ENCODE results near the gene JAK1. TPM values are rescaled to one million over a fixed set of nuclear protein-coding genes. Genes with fewer than 3 reads are reported as not detected.

JAK1 gene
- total RNA-seq, 2 donors from 2014 or later: 113 to 115 TPM

- ATAC-seq (ENCODE audit: insufficient number of reproducible peaks, low FRiP score, low read depth): no peak
Measured at GRCh38 chr1:64843675-64844074, 122.7 kb downstream of the JAK1 start.

GRCh38 chr1:64842224-64842623, 124.1 kb downstream of the JAK1 start:
- Histone ChIP-seq H3K4me3 (no peak overlapping the region), H3K36me3 (peaks cover 52% of the 10 kb centered on the region), H3K9me3 (no peaks in the 10 kb centered on the region), H3K27me3 (replicated peaks; ENCODE audit: insufficient read depth) (no peaks in the 10 kb centered on the region), H3K4me1 (ENCODE audit: control insufficient read depth in 1 of 2, low read depth in 2 of 2) (peaks cover 14 to 16% of the 10 kb centered on the region in 2 donors), H3K27ac (no peak overlapping the region)
- no peak for TF ChIP-seq CTCF (IDR thresholded peaks at IDR 0.05)
- no peak for ATAC-seq (ENCODE audit: insufficient number of reproducible peaks, low FRiP score, low read depth)
- DNase-seq (ENCODE audit: low spot score): no peak

More at GRCh38 chr1:64843675-64844074, 122.7 kb downstream of the JAK1 start:
- Histone ChIP-seq H3K27me3 (replicated peaks; ENCODE audit: insufficient read depth) (no peaks in the 10 kb centered on the region), H3K27ac (no peak overlapping the region), H3K36me3 (peaks cover 60% of the 10 kb centered on the region), H3K9me3 (no peaks in the 10 kb centered on the region), H3K4me1 (ENCODE audit: control insufficient read depth in 1 of 2, low read depth in 2 of 2) (peaks cover 14 to 16% of the 10 kb centered on the region in 2 donors), H3K4me3 (no peak overlapping the region)
- no peak for DNase-seq (ENCODE audit: low spot score)
- TF ChIP-seq CTCF (IDR thresholded peaks at IDR 0.05): no peak

DNA sequence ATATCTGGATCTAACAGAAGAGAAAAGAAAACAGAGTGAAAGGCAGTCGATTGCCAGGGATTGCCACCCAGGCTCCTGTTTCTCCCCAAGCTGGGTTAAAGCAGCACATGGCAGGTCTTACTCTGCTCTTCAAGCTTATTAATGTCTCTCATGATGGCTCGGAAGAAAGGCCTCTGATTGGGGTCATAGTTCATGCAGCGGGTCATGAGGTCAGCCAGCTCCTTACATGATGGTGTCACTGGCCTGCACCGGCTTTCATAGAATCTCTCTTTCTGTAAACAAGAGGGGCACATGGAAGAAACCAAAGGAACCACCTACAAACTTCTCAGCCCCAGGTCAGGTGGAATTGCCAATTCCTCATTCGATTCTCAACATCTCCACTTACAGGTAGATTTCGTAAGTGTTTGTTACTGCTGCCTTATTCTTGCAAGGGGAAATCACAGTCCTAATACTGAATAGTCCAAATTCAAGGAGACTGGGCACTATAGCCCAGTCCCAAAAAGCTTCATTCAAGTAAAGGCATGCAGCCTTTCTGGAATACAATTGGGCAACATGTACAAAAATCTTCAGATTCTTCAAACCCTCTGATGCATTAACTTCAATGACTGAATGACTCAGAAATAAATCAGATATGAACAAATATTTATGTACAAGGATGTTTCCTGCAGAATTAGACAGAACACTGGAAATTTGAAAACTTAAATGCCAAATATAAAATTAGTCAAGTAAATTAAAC, 124.9 kb downstream of the JAK1 start:
- DNase-seq (ENCODE audit: low spot score) (no peak), ATAC-seq (ENCODE audit: insufficient number of reproducible peaks, low FRiP score, low read depth) (no peak)
- peaks cover 14 to 16% of the 10 kb centered on the region in 2 donors for H3K4me1 ChIP-seq (ENCODE audit: control insufficient read depth in 1 of 2, low read depth in 2 of 2)
- H3K36me3 ChIP-seq: peaks cover 50% of the 10 kb centered on the region
- no peaks in the 10 kb centered on the region for H3K9me3 ChIP-seq
- no peaks in the 10 kb centered on the region for H3K27me3 ChIP-seq (replicated peaks; ENCODE audit: insufficient read depth)
- no peak for TF ChIP-seq CTCF (IDR thresholded peaks at IDR 0.05)
- H3K27ac ChIP-seq: no peak overlapping the region
- H3K4me3 ChIP-seq: no peak overlapping the region

DNA sequence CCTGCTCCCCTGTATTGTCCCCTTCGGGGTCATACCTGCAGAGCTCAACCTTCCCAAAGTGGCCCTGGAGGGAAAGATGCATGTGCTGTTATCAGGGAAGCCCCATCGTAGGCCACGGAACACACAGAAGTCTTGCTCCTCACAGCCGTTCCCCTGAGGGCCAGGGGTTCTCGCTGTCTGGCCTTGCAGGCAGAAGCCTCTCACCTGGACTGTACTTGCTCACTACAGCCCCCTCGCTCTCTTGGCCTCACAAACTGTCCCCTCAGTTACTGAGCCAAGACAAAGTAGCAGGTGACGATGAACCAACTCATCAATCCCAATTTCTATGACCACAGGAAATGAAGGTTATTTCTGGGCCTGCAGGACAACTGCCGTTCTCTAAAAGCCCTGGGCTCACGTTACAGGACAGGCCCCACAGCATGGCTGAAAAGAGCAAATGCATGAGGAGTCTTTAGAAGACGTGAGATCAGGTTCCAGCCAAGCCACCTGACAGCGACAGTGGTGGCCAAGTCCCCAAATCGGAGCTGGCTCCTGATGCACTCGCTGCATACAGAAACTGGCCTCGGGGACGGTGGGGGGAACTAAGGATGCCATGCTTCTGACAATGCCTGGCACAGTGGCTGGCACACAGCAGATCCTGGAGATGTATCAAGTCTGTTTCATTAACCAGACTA, 126.5 kb downstream of the JAK1 start:
- DNase-seq (ENCODE audit: low spot score) (no peak), ATAC-seq (ENCODE audit: insufficient number of reproducible peaks, low FRiP score, low read depth) (no peak)
- Histone ChIP-seq H3K4me3 (no peak overlapping the region), H3K4me1 (ENCODE audit: control insufficient read depth in 1 of 2, low read depth in 2 of 2) (peaks cover 14 to 16% of the 10 kb centered on the region in 2 donors), H3K27me3 (replicated peaks; ENCODE audit: insufficient read depth) (no peaks in the 10 kb centered on the region), H3K36me3 (peaks cover 42% of the 10 kb centered on the region), H3K9me3 (no peaks in the 10 kb centered on the region), H3K27ac (no peak overlapping the region)
- no peak for TF ChIP-seq CTCF (IDR thresholded peaks at IDR 0.05)

GRCh38 chr1:64839261-64839660, 127.1 kb downstream of the JAK1 start:
- Histone ChIP-seq H3K4me1 (ENCODE audit: control insufficient read depth in 1 of 2, low read depth in 2 of 2) (peaks cover 14 to 16% of the 10 kb centered on the region in 2 donors), H3K27ac (no peak overlapping the region), H3K27me3 (replicated peaks; ENCODE audit: insufficient read depth) (no peaks in the 10 kb centered on the region), H3K4me3 (no peak overlapping the region), H3K9me3 (no peaks in the 10 kb centered on the region), H3K36me3 (peaks cover 36% of the 10 kb centered on the region)
- ATAC-seq (ENCODE audit: insufficient number of reproducible peaks, low FRiP score, low read depth) (no peak), DNase-seq (ENCODE audit: low spot score) (no peak)
- no peak for TF ChIP-seq CTCF (IDR thresholded peaks at IDR 0.05)
